K562 treated with DMSO at 1 percent for 24 hours (cell line): ENCODE data around the gene LYPD1. TPM values are rescaled to one million over a fixed set of nuclear protein-coding genes. Genes with fewer than 3 reads are reported as not detected.

Experiments
- total RNA-seq: library from RNA; unstranded; fragments of 300-600 nt; gene quantifications from 2 replicates; pipeline ENCODE4 v1.2.3, GENCODE V29; 2022; ENCODE audit warnings: low read depth; ENCODE audit not compliant: insufficient read depth

LYPD1 gene, protein sequence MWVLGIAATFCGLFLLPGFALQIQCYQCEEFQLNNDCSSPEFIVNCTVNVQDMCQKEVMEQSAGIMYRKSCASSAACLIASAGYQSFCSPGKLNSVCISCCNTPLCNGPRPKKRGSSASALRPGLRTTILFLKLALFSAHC
- total RNA-seq = not detected in 2 replicates

DNA sequence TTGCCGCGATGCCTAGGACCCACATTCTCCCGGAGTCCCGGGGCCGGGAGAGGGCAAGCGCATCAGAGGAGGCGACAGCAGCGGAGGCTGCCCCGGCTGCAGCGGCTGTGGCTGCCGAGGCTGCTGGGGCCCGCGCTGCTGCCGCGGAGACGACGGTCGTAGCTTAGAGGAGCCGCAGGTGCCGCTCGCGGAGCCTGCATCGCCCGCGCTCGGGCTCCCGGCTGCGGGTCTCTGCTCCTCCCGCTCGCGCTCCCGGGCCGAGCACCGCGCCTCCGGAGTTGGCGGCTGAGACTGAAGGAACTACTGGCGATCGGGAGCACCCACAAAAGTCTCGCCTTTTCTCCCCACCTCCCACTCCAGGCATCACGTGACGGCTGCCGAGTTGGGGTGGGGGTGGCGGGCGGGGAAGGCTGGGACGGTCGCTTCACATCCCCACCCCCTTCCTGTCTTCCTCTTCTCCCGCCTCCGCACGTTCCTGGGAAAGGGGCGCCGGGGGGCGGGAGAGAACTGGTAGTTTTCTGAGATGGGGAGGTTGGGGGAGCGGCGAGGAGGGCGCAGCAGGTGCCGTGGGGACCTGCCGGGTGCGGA, at the start of gene LYPD1:
Gene LYPD1 (minus strand): TSS at position 298 of the 588 bp plus-strand sequence. CDS start 273 bp downstream, at position 25.

